ENCODE results near the gene SLCO6A1. TPM values are rescaled to one million over a fixed set of nuclear protein-coding genes. Genes with fewer than 3 reads are reported as not detected.

The SLCO6A1 gene
- total and polyA plus RNA-seq, 4 donors: not detected

- H3K27me3 ChIP-seq (ENCODE audit: control insufficient read depth in 3 of 3, insufficient read depth in 3 of 3, low read length in 2 of 3): no peaks in the 10 kb centered on the region
- no peak overlapping the region for H3K9ac ChIP-seq (ENCODE audit: insufficient read depth in 1 of 2, low read length in 2 of 2)
- no peaks in the 10 kb centered on the region for H3K9me3 ChIP-seq (ENCODE audit: control insufficient read depth in 4 of 4, insufficient read depth in 3 of 4, low read length in 3 of 4)
- no peak overlapping the region for H3K27ac ChIP-seq (ENCODE audit: low read depth in 1 of 2, low read length in 1 of 2)
- TF ChIP-seq CTCF (IDR thresholded peaks at IDR 0.05; ENCODE audit: control extremely low read depth, extremely low read depth): no peak
- ATAC-seq (ENCODE audit: insufficient read depth, low FRiP score) (no peak), DNase-seq (peak in 1 of 3 donors; percentile 0)
- H3K4me3 ChIP-seq: no peak overlapping the region
- 60 to 79% methylated on average over 3 of the region's 3 CpGs for WGBS, 2 donors
- no peaks in the 10 kb centered on the region for H3K4me1 ChIP-seq (ENCODE audit: control insufficient read depth in 5 of 5, insufficient read depth in 5 of 5, low read length in 5 of 5)
- no peaks in the 10 kb centered on the region for H3K36me3 ChIP-seq (ENCODE audit: control insufficient read depth in 4 of 4, insufficient read depth in 4 of 4, low read length in 4 of 4)
These were observed 77.2 kb downstream of the SLCO6A1 start for GRCh38 chr5:102421647-102422046.

- H3K4me1 ChIP-seq (ENCODE audit: control insufficient read depth in 5 of 5, insufficient read depth in 5 of 5, low read length in 5 of 5): no peaks in the 10 kb centered on the region
- H3K27me3 ChIP-seq (ENCODE audit: control insufficient read depth in 3 of 3, insufficient read depth in 3 of 3, low read length in 2 of 3): no peaks in the 10 kb centered on the region
- no peak for ATAC-seq (ENCODE audit: insufficient read depth, low FRiP score)
- H3K9me3 ChIP-seq (ENCODE audit: control insufficient read depth in 4 of 4, insufficient read depth in 3 of 4, low read length in 3 of 4): no peaks in the 10 kb centered on the region
- no peak for DNase-seq
- H3K9ac ChIP-seq (ENCODE audit: insufficient read depth in 1 of 2, low read length in 2 of 2): no peak overlapping the region
- H3K36me3 ChIP-seq (ENCODE audit: control insufficient read depth in 4 of 4, insufficient read depth in 4 of 4, low read length in 4 of 4): no peaks in the 10 kb centered on the region
- no peak overlapping the region for H3K27ac ChIP-seq (ENCODE audit: low read depth in 1 of 2, low read length in 1 of 2)
- 76 to 89% methylated on average over 1 of the region's 1 CpG for WGBS, 2 donors
- no peak for TF ChIP-seq CTCF (IDR thresholded peaks at IDR 0.05; ENCODE audit: control extremely low read depth, extremely low read depth)
- no peak overlapping the region for H3K4me3 ChIP-seq
These were observed 80.3 kb downstream of the SLCO6A1 start for GRCh38 chr5:102418531-102418930.

- H3K36me3 ChIP-seq (ENCODE audit: control insufficient read depth in 4 of 4, insufficient read depth in 4 of 4, low read length in 4 of 4): no peaks in the 10 kb centered on the region
- no peak for TF ChIP-seq CTCF (IDR thresholded peaks at IDR 0.05; ENCODE audit: control extremely low read depth, extremely low read depth)
- H3K4me1 ChIP-seq (ENCODE audit: control insufficient read depth in 5 of 5, insufficient read depth in 5 of 5, low read length in 5 of 5): no peaks in the 10 kb centered on the region
- H3K9me3 ChIP-seq (ENCODE audit: control insufficient read depth in 4 of 4, insufficient read depth in 3 of 4, low read length in 3 of 4): peaks cover 0 to 2% (median 0%) of the 10 kb centered on the region in 4 donors
- ATAC-seq (ENCODE audit: insufficient read depth, low FRiP score): no peak
- no peak for DNase-seq
- H3K4me3 ChIP-seq: no peak overlapping the region
- no peak overlapping the region for H3K9ac ChIP-seq (ENCODE audit: insufficient read depth in 1 of 2, low read length in 2 of 2)
- H3K27me3 ChIP-seq (ENCODE audit: control insufficient read depth in 3 of 3, insufficient read depth in 3 of 3, low read length in 2 of 3): no peaks in the 10 kb centered on the region
- no peak overlapping the region for H3K27ac ChIP-seq (ENCODE audit: low read depth in 1 of 2, low read length in 1 of 2)
- 90 to 95% methylated on average over 6 of the region's 6 CpGs for WGBS, 2 donors
These were observed 84.4 kb downstream of the SLCO6A1 start for GRCh38 chr5:102414448-102414847.

GRCh38 chr5:102388235-102388634 is 110.6 kb downstream of the SLCO6A1 start:
- 57 to 82% methylated on average over 2 of the region's 2 CpGs for WGBS, 2 donors
- H3K36me3 ChIP-seq (ENCODE audit: control insufficient read depth in 4 of 4, insufficient read depth in 4 of 4, low read length in 4 of 4): no peaks in the 10 kb centered on the region
- peaks cover 0 to 6% (median 0%) of the 10 kb centered on the region in 4 donors for H3K9me3 ChIP-seq (ENCODE audit: control insufficient read depth in 4 of 4, insufficient read depth in 3 of 4, low read length in 3 of 4)
- no peak overlapping the region for H3K9ac ChIP-seq (ENCODE audit: insufficient read depth in 1 of 2, low read length in 2 of 2)
- H3K4me3 ChIP-seq: no peak overlapping the region
- no peaks in the 10 kb centered on the region for H3K27me3 ChIP-seq (ENCODE audit: control insufficient read depth in 3 of 3, insufficient read depth in 3 of 3, low read length in 2 of 3)
- no peaks in the 10 kb centered on the region for H3K4me1 ChIP-seq (ENCODE audit: control insufficient read depth in 5 of 5, insufficient read depth in 5 of 5, low read length in 5 of 5)
- H3K27ac ChIP-seq (ENCODE audit: low read depth in 1 of 2, low read length in 1 of 2): no peak overlapping the region
- TF ChIP-seq CTCF (IDR thresholded peaks at IDR 0.05; ENCODE audit: control extremely low read depth, extremely low read depth): no peak
- DNase-seq (no peak), ATAC-seq (ENCODE audit: insufficient read depth, low FRiP score) (no peak)
